HG03575 (cell line): ENCODE data around the gene GATA2.

ENCODE experiments used
- ATAC-seq: cut with Tn5 transposase; IDR thresholded peaks from one replicate; pipeline ENCODE4 v1.9.1; 2021; ENCODE audit not compliant: unreplicated experiment, insufficient number of reproducible peaks, low FRiP score; ENCODE audit errors: extremely low read depth

Gene GATA2

GRCh38 chr3:128503751-128504532, 10.9 kb upstream of the GATA2 start:
- no peak for ATAC-seq

GRCh38 chr3:128503164-128503651, 10.2 kb upstream of the GATA2 start:
- no peak for ATAC-seq

- ATAC-seq = no peak
Measured at GRCh38 chr3:128502712-128503111, 9.7 kb upstream of the GATA2 start.

DNA sequence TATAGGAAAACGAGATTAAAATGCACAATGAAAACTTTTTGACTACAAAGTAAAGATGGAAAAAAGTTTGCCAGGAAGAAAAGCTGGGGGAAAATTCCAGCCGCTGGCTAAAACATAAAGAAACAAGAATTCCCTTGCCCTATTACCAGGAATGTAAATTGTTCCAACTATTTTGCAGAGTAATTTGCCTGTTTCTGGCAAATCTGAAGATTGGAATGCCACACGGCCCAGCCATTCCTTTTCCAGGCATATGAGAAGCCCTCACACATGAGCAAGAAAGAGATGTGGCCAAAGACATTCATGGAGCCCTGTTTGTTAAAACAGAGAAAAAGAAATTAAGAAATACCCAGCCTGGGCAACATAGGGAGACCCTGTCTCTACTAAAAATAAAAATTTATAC, 8.4 kb upstream of the GATA2 start:
- no peak for ATAC-seq

GRCh38 chr3:128500556-128500955, 7.6 kb upstream of the GATA2 start:
- no peak for ATAC-seq

- ATAC-seq = no peak
Measured at GRCh38 chr3:128499724-128500275, 6.8 kb upstream of the GATA2 start.

- ATAC-seq = no peak
Measured at GRCh38 chr3:128498901-128499530, 6.0 kb upstream of the GATA2 start.

GRCh38 chr3:128498127-128498626, 5.2 kb upstream of the GATA2 start:
- no peak for ATAC-seq

GRCh38 chr3:128497305-128498126, 4.5 kb upstream of the GATA2 start:
- ATAC-seq = no peak

DNA sequence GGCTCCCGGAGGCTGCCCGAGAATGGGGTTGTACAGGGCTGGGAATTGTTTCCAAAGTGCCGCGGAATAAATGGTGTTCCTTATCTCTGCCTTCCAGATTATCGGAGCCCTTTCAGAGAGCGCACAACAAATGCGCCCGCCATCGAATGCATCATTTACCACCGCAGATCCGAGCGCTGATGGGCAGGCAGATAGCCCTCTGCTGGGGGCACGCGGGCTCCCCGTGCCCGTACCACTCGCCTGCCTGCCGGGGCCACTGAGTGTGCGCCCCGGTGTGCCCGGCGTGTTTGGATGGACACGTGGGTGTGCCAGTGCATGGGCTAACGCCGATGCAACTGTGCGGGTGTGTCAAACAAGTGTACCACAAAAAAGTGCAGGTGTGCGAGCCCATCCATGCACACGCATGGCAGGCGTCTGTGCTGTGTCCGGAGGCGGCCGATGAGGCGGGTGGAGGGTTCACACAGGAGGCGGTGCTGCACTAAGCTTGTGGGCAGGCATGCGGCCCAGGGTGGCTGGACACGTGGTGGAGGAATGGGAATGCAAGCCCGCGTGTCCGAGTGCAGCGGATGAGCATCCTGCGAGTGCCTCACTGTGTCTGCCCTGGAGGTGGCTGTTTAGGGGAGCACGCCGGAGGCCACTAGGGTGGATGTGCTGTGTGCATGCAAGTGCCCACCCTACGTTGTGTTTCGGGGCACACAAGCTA, 3.8 kb upstream of the GATA2 start:
- no peak for ATAC-seq

GRCh38 chr3:128496019-128496601, 3.1 kb upstream of the GATA2 start:
- ATAC-seq = no peak

DNA sequence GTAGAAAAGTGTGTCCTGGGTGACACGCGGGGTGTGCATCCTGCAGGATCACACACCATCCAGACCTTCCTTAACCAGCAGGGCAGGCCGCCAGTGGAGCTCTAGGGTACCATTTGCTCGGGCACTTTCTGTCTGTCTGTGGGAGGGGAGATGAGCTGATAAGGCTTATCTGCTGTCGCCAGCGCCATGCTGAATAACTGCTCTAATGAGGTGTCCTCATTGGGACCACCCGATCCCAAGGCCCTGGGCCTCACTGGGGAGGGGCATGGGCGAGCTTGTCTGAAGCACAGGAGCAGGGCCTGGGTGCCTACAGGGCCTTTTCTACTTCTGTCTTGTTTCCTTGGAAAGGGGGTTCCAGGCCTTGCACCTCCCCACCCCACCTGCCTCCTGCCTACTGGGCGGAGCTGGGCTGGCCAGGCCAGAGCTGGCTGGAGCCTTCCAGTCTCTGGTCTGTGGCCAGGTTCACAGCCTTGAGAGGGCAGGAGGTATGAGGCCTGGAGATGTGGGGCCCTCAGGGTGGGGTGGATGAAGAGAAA, 2.5 kb upstream of the GATA2 start:
- no peak for ATAC-seq

- ATAC-seq = no peak
Measured at GRCh38 chr3:128494367-128494650, 1.3 kb upstream of the GATA2 start.

DNA sequence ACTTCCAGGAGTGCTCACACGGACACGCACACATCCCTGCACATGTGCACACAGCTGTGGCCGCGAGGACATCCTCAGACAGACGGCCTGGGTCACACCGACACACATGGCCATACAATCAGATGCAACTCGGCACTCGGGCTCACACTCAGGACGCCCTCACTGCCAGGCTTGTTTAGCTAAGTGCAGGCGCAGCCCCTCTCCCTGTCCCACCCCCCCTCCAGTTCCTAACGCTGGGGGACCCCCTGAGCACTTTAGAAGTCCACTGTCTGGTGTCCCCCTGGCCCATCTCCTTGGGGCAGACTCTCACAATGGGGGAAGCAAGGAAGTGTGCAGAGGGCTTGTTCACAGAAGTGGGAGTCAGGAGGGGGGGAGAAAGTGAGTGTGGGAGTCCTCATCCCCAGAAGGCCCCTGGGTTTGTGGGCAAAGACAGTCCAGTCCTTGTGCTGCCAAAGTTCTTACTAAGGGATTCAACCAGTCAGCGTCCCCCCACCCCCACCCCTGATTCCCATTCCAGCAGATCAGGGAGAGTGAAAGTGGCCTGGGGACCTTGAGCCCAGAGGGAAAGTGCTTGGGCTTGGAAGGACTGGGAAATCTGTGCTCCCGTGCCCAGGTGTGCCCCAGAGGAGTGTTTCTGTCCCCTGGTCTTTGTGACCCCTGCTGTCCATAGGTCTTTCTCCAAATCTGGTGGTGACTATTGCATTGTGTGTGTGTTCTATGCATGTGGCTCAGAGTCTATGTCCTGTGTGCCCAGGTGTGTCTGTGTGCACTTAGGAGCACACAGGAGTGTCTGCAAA, 767 bp upstream of the GATA2 start:
- ATAC-seq = no peak

- no peak for ATAC-seq
Measured at GRCh38 chr3:128491941-128492670, 895 bp downstream of the GATA2 start.

DNA sequence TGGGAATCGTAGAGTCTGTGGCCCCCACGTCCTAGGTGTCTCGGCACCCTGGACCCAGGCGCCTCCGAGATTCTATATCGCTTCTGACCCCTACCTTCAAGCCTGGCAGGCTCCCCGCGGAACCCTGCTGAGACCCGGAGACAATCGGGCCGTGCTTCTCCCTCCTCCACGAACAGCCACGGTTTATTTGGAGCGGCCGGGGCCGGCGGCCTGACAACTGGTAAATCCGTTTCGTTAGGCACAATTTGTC, 1.4 kb downstream of the GATA2 start:
- no peak for ATAC-seq

DNA sequence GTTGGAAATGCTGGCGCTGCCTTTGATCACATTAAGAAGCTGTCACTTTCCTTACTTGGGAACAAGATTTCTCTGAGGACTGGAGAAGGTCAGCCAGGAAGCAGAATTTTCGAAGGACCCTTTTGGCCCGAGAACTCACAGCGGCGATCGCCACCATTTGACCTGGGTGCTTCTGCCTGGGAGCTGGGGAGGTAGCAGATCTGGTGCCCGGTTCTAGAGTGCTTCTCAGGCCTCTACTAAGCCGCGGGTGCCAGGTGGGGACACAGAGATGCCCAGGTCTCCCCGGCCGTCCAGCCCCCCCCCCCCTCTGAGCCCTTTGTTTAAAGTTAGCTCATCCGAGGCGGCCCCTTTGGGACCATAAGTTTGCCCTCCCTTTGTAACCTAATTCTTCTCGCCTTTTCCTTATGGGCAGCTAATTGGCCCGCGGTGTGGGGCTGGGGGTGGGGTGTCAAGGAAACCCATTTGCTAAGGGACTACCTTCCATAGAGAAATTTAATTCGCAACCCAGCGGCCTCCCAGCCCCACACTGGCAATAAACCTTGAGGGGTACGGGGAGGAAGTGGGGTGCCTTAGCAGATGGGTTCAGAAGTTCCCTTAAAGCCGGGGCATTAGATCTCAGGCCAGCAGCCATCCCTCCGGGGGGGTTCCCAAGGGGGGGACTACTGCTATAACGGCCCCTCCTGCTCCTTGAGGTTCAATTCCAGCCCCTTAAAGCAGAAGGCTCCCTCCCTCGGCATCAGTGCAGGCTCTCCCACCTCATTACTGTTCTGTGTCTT, 1.9 kb downstream of the GATA2 start:
- no peak for ATAC-seq
